Kidney (tissue), 14 donors: ENCODE measurements around the gene FGGY. TPM values are rescaled to one million over a fixed set of nuclear protein-coding genes. Genes with fewer than 3 reads are reported as not detected.

Experiments used
- DNase-seq, 5 donors: peaks; one replicate each; pipeline ENCODE4 v3.0.0-alpha.2; 2013 to 2020
- FAIRE-seq: peaks from 2 replicates; lab custom pipeline; 2012; peaks lifted over from hg19 to GRCh38; lab: Jason Lieb, UNC
- H3K27ac ChIP-seq, 2 donors: one replicate each; pipeline ENCODE4 v1.7.0; 2013; ENCODE audit warnings: low read depth in 2 of 2, low read length in 2 of 2, inconsistent platforms in 1 of 2
- H3K27me3 ChIP-seq: one replicate; pipeline ENCODE4 v1.7.1; 2013; ENCODE audit warnings: low read length, inconsistent platforms; ENCODE audit not compliant: control insufficient read depth, insufficient read depth
- H3K36me3 ChIP-seq, 3 donors: one replicate each; pipeline versions ENCODE4 v1.7.0 to v1.7.1; 2013; ENCODE audit warnings: low read length in 3 of 3, control low read depth in 1 of 3, inconsistent platforms in 1 of 3; ENCODE audit not compliant: insufficient read depth in 3 of 3, control insufficient read depth in 2 of 3
- H3K4me1 ChIP-seq, 3 donors: one replicate each; pipeline versions ENCODE4 v1.7.0 to v1.7.1; 2013; ENCODE audit warnings: low read length in 3 of 3, inconsistent platforms in 1 of 3, low read depth in 1 of 3; ENCODE audit not compliant: control insufficient read depth in 2 of 3, insufficient read depth in 2 of 3
- H3K4me3 ChIP-seq, 3 donors: one replicate each; pipeline versions ENCODE4 v1.7.0 to v1.8.1; 2013; ENCODE audit warnings: low read length in 3 of 3, control low read depth in 1 of 3, inconsistent platforms in 1 of 3
- H3K9ac ChIP-seq, 3 donors: one replicate each; pipeline versions ENCODE4 v1.7.0 to v1.7.1; 2013; ENCODE audit warnings: low read length in 3 of 3, control low read depth in 1 of 3, inconsistent platforms in 1 of 3
- H3K9me3 ChIP-seq, 3 donors: one replicate each; pipeline versions ENCODE4 v1.7.0 to v1.7.1; 2013; ENCODE audit warnings: low read length in 3 of 3, control low read depth in 1 of 3, inconsistent platforms in 1 of 3; ENCODE audit not compliant: control insufficient read depth in 2 of 3, insufficient read depth in 1 of 3
- CTCF ChIP-seq: IDR thresholded peaks from 3 replicates; pipeline ENCODE4 v1.5.1; 2012; ENCODE audit warnings: mild to moderate bottlenecking, moderate library complexity, borderline replicate concordance; ENCODE audit not compliant: insufficient read depth; ENCODE audit errors: extremely low read depth
- intact Hi-C: fragments of 100-400 bp; cut with DNase I; formaldehyde crosslinking; loops from one replicate; pipeline ENCODE4 v1.11.1; 2022
- polyA plus RNA-seq: library from polyadenylated mRNA; stranded (reverse); fragments of 350-450 nt; fragmentation: Illumina TruSeq; extraction: RNeasy Lipid Tissue Mini Kit (QIAGEN cat#74804); gene quantifications from one replicate; pipeline ENCODE4 v1.2.3, GENCODE V29; 2014; ENCODE audit warnings: low read depth, low replicate concordance; ENCODE audit not compliant: insufficient read depth
- total RNA-seq: library from RNA; stranded (reverse); fragmentation: NEBNext Ultra II Directional; extraction: Animal tissue kit (Norgen Biotek cat#: 25700); gene quantifications from one replicate; pipeline ENCODE4 v1.2.1, GENCODE V29; 2021
- donor health status: control.
- donor health status: control.
- donor health status: control.
- donor health status: control.
- donor health status: control.
- donor health status: DM: yes; HTN: yes; CAD: no.
- donor health status: Normal renal cell carcinoma (clear cell type).

FGGY gene
- total and polyA plus RNA-seq, 2 donors from 2014 or later: 11.2 to 31.0 TPM

- H3K27me3 ChIP-seq: no peaks in the 10 kb centered on the region
- H3K9ac ChIP-seq: no peak overlapping the region
- no peaks in the 10 kb centered on the region for H3K9me3 ChIP-seq
- no peak for DNase-seq
- no peaks in the 10 kb centered on the region for H3K4me1 ChIP-seq
- FAIRE-seq: no peak
- no peak for TF ChIP-seq CTCF
- H3K4me3 ChIP-seq: no peak overlapping the region
- no peak overlapping the region for H3K27ac ChIP-seq
- peaks cover 0 to 4% (median 0%) of the 10 kb centered on the region in 3 donors for H3K36me3 ChIP-seq
- intact Hi-C loops: no loop called here
Observed at GRCh38 chr1:59361766-59362165, 64.9 kb downstream of the FGGY start.

- Histone ChIP-seq H3K4me1 (peaks cover 0 to 3% (median 2%) of the 10 kb centered on the region in 3 donors), H3K4me3 (no peak overlapping the region), H3K27ac (no peak overlapping the region), H3K27me3 (no peaks in the 10 kb centered on the region), H3K9ac (no peak overlapping the region), H3K36me3 (peaks cover 0 to 4% (median 0%) of the 10 kb centered on the region in 3 donors), H3K9me3 (no peaks in the 10 kb centered on the region)
- TF ChIP-seq CTCF: no peak
- intact Hi-C loops: no loop called here
- DNase-seq: no peak
- FAIRE-seq: no peak
Observed at GRCh38 chr1:59364037-59364436, 67.1 kb downstream of the FGGY start.

GRCh38 chr1:59366346-59366745, 69.5 kb downstream of the FGGY start:
- no peak overlapping the region for H3K27ac ChIP-seq
- H3K36me3 ChIP-seq: peaks cover 0 to 4% (median 0%) of the 10 kb centered on the region in 3 donors
- H3K4me3 ChIP-seq: no peak overlapping the region
- no peak for FAIRE-seq
- H3K9me3 ChIP-seq: no peaks in the 10 kb centered on the region
- TF ChIP-seq CTCF: no peak
- peaks cover 0 to 3% (median 2%) of the 10 kb centered on the region in 3 donors for H3K4me1 ChIP-seq
- DNase-seq: no peak
- no peak overlapping the region for H3K9ac ChIP-seq
- intact Hi-C loops: no loop called here
- H3K27me3 ChIP-seq: no peaks in the 10 kb centered on the region
